ENCODE measurements around the gene BANF1.

Gene BANF1

GRCh38 chr11:66002648-66003225 is 434 bp downstream of the BANF1 start:
- TF ChIP-seq CTCF (IDR thresholded peaks at IDR 0.05; ENCODE audit: borderline replicate concordance, control extremely low read depth, extremely low read depth, insufficient read depth, missing control alignments) = no peak
- DNase-seq (ENCODE audit: low spot score) = peak; percentile 83
- in situ Hi-C loops (cut with MboI; ENCODE audit: low sequenced_read_pairs, unreplicated experiment) = no loop called here

GRCh38 chr11:66003291-66003690 is 988 bp downstream of the BANF1 start:
- DNase-seq (ENCODE audit: low spot score) = no peak
- in situ Hi-C loops (cut with MboI; ENCODE audit: low sequenced_read_pairs, unreplicated experiment) = no loop called here
- TF ChIP-seq CTCF (IDR thresholded peaks at IDR 0.05; ENCODE audit: borderline replicate concordance, control extremely low read depth, extremely low read depth, insufficient read depth, missing control alignments) = no peak

- no peak for DNase-seq (ENCODE audit: low spot score)
- no peak for TF ChIP-seq CTCF (IDR thresholded peaks at IDR 0.05; ENCODE audit: borderline replicate concordance, control extremely low read depth, extremely low read depth, insufficient read depth, missing control alignments)
- in situ Hi-C loops (cut with MboI; ENCODE audit: low sequenced_read_pairs, unreplicated experiment) = no loop called here
Observed at GRCh38 chr11:66004186-66004585, 1.9 kb downstream of the BANF1 start.

GRCh38 chr11:66006134-66006890 is 4.0 kb downstream of the BANF1 start:
- TF ChIP-seq CTCF (IDR thresholded peaks at IDR 0.05; ENCODE audit: borderline replicate concordance, control extremely low read depth, extremely low read depth, insufficient read depth, missing control alignments) = no peak
- in situ Hi-C loops (cut with MboI; ENCODE audit: low sequenced_read_pairs, unreplicated experiment) = no loop called here
- peak; percentile 18 for DNase-seq (ENCODE audit: low spot score)

GRCh38 chr11:66006891-66007176 is 4.5 kb downstream of the BANF1 start:
- TF ChIP-seq CTCF (IDR thresholded peaks at IDR 0.05; ENCODE audit: borderline replicate concordance, control extremely low read depth, extremely low read depth, insufficient read depth, missing control alignments) = no peak
- in situ Hi-C loops (cut with MboI; ENCODE audit: low sequenced_read_pairs, unreplicated experiment) = no loop called here
- peak; percentile 14 for DNase-seq (ENCODE audit: low spot score)

- peak; percentile 13 for DNase-seq (ENCODE audit: low spot score)
- no peak for TF ChIP-seq CTCF (IDR thresholded peaks at IDR 0.05; ENCODE audit: borderline replicate concordance, control extremely low read depth, extremely low read depth, insufficient read depth, missing control alignments)
- in situ Hi-C loops (cut with MboI; ENCODE audit: low sequenced_read_pairs, unreplicated experiment) = no loop called here
Observed at GRCh38 chr11:66007201-66007634, 4.9 kb downstream of the BANF1 start.

All from GM13976 (cell line).